Measurements from ENCODE around the gene TMEM42. TPM values are rescaled to one million over a fixed set of nuclear protein-coding genes. Genes with fewer than 3 reads are reported as not detected.

The TMEM42 gene
- total RNA-seq, 4 donors from 2014 or later = 6.5 to 15.2 (median 10.8) TPM

DNA sequence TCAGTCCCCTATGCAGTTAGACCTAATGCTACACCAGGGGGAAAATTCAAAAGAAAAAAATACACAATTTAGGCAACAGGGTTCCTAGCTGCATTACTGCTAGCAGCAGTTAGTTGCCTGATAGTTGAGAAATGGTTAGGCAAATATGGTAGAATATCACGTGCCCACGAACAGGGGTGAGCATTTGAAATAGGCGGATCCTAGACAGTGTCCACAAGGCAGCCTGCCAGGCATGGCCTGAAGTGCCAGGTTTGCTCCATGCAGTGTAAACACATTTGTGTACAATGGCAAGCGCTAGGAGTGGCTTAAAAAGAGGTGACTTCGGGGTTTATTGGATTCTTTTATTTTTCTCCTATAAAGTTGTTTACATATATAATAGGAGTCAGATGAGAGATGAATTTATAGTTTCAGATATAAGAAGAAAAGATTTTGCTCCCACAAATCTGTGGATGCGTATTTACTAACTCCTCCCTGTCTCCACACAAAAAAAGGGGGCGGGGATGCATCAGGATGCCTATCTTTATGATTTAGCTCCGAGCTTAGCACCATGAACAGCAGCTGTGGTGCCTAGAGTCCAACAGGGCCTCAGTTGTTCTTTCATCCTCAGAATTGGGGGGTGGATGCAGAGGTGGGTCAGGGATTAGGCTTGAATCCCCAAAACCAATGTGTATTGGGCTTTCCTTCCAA, 8.8 kb downstream of the TMEM42 start:
- Histone ChIP-seq H3K27me3 (no peaks in the 10 kb centered on the region), H3K9me3 (no peaks in the 10 kb centered on the region), H3K4me1 (no peaks in the 10 kb centered on the region), H3K27ac (replicated peaks in 1 of 4) (no peak overlapping the region), H3K4me3 (no peak overlapping the region), H3K36me3 (peaks cover 0 to 3% (median 0%) of the 10 kb centered on the region in 4 donors)
- WGBS = 89% methylated on average over 8 of the region's 8 CpGs
- intact Hi-C loops (cut with DNase I) = no loop called here
- TF ChIP-seq, protein P1, sequence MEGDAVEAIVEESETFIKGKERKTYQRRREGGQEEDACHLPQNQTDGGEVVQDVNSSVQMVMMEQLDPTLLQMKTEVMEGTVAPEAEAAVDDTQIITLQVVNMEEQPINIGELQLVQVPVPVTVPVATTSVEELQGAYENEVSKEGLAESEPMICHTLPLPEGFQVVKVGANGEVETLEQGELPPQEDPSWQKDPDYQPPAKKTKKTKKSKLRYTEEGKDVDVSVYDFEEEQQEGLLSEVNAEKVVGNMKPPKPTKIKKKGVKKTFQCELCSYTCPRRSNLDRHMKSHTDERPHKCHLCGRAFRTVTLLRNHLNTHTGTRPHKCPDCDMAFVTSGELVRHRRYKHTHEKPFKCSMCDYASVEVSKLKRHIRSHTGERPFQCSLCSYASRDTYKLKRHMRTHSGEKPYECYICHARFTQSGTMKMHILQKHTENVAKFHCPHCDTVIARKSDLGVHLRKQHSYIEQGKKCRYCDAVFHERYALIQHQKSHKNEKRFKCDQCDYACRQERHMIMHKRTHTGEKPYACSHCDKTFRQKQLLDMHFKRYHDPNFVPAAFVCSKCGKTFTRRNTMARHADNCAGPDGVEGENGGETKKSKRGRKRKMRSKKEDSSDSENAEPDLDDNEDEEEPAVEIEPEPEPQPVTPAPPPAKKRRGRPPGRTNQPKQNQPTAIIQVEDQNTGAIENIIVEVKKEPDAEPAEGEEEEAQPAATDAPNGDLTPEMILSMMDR (IDR thresholded peaks at IDR 0.05) = no peak
- TF ChIP-seq POLR2AphosphoS5 (IDR thresholded peaks at IDR 0.05) = no peak
- TF ChIP-seq EP300 (IDR thresholded peaks at IDR 0.05) = no peak
- no peak for TF ChIP-seq POLR2A (IDR thresholded peaks at IDR 0.05; ENCODE audit: low read depth)
- no peak for DNase-seq (ENCODE audit: extremely low spot score)

DNA sequence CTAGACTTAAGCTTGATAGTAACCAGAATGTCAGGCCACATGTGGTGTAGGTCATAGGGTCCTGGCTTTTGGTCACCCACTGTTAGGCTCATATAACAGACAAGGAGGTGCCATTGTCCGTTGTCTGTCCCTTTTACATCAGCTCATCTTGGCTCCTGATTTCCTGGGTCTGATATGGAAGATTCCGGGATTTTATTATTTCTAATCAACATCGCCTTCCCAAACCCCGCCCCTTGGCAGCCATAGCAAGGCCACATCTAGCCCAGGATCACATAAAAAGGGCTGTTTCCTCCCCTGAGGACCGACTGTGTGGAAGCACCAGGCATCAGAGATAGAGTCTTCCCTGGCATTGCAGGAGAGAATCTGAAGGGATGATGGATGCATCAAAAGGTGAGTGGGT, 12.6 kb downstream of the TMEM42 start, which contains the start of gene TGM4:
TGM4 (plus strand) TSS at position 301 of the 400 bp plus-strand sequence; CDS start at position 372, 71 bp downstream.
- TF ChIP-seq POLR2A (IDR thresholded peaks at IDR 0.05; ENCODE audit: low read depth) (no peak), POLR2AphosphoS5 (IDR thresholded peaks at IDR 0.05) (no peak), EP300 (IDR thresholded peaks at IDR 0.05) (no peak)
- TF ChIP-seq, protein P1 (IDR thresholded peaks at IDR 0.05) = no peak
- Histone ChIP-seq H3K9me3 (no peaks in the 10 kb centered on the region), H3K27me3 (no peaks in the 10 kb centered on the region), H3K27ac (replicated peaks in 1 of 4) (no peak within 1 kb of the TSS), H3K36me3 (no peaks in the 10 kb centered on the region), H3K4me3 (no peak within 1 kb of the TSS), H3K4me1 (no peaks in the 10 kb centered on the region)
- no peak for DNase-seq (ENCODE audit: extremely low spot score)
- intact Hi-C loops (cut with DNase I) = no loop called here
- 85% methylated on average over 5 of the region's 5 CpGs for WGBS

DNA sequence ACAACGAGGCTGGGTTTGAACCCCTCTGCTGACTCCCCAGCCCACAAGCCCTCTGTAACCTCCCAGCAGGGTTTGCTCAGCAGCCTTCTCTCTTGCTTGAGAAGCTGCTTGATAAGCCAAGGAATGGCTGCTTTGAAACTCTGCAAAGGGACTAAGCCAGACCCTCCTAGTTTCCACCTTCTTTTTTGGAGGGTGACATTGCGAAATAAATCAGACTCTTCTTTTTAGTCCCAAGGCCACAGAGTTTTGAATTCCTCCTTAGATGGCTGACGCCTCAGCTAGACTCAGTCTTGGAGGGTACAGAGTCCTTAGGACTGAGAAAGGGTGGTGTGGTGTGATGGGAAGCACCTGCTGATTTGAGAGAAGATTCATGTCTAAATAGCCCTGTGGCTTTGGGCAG, 13.9 kb downstream of the TMEM42 start:
- WGBS = 74% methylated on average over 3 of the region's 3 CpGs
- no peaks in the 10 kb centered on the region for H3K36me3 ChIP-seq
- H3K9me3 ChIP-seq = no peaks in the 10 kb centered on the region
- H3K4me3 ChIP-seq = no peak overlapping the region
- H3K27ac ChIP-seq (replicated peaks in 1 of 4) = no peak overlapping the region
- no peak for DNase-seq (ENCODE audit: extremely low spot score)
- intact Hi-C loops (cut with DNase I) = no loop called here
- H3K27me3 ChIP-seq = no peaks in the 10 kb centered on the region
- TF ChIP-seq, protein P1 (IDR thresholded peaks at IDR 0.05) = no peak
- TF ChIP-seq POLR2A (IDR thresholded peaks at IDR 0.05; ENCODE audit: low read depth) = no peak
- no peak for TF ChIP-seq POLR2AphosphoS5 (IDR thresholded peaks at IDR 0.05)
- no peak for TF ChIP-seq EP300 (IDR thresholded peaks at IDR 0.05)
- no peaks in the 10 kb centered on the region for H3K4me1 ChIP-seq

DNA sequence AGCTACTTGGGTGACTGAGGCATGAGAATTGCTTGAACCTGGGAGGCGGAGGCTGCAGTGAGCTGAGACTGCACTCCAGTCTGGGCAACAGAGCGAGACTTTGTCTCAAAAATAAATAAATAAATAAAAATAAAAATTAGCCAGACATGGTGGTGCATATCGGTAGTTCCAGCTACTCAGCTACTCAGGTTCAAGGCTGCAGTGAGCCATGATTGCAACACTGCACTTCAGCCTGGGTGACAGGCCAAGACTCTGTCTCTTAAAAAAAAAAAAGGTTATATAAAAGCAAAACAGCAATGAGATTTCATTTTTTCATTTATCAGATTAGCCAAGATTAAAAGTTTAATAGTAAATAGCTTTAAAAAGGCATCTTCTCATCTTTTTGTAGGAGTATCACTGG, 15.6 kb downstream of the TMEM42 start:
- H3K27ac ChIP-seq (replicated peaks in 1 of 4) = no peak overlapping the region
- no peaks in the 10 kb centered on the region for H3K9me3 ChIP-seq
- peaks cover 0 to 1% (median 0%) of the 10 kb centered on the region in 4 donors for H3K27me3 ChIP-seq
- no peak overlapping the region for H3K4me3 ChIP-seq
- H3K36me3 ChIP-seq = no peaks in the 10 kb centered on the region
- WGBS = 93% methylated on average over 3 of the region's 3 CpGs
- intact Hi-C loops (cut with DNase I) = no loop called here
- no peak for DNase-seq (ENCODE audit: extremely low spot score)
- H3K4me1 ChIP-seq = no peaks in the 10 kb centered on the region
- no peak for TF ChIP-seq EP300 (IDR thresholded peaks at IDR 0.05)
- no peak for TF ChIP-seq POLR2A (IDR thresholded peaks at IDR 0.05; ENCODE audit: low read depth)
- TF ChIP-seq, protein P1 (IDR thresholded peaks at IDR 0.05) = no peak
- no peak for TF ChIP-seq POLR2AphosphoS5 (IDR thresholded peaks at IDR 0.05)

All from esophagus muscularis mucosa (tissue), 4 donors.